ENCODE results near the gene SEPTIN7. TPM values are rescaled to one million over a fixed set of nuclear protein-coding genes. Genes with fewer than 3 reads are reported as not detected.

Gene SEPTIN7
- total RNA-seq, 1 donor from 2014 or later = 339 TPM

- DNase-seq (ENCODE audit: low read depth) = no peak
- H3K27me3 ChIP-seq (ENCODE audit: insufficient read depth, low read length) = no peaks in the 10 kb centered on the region
- no peaks in the 10 kb centered on the region for H3K36me3 Mint-ChIP-seq (ENCODE audit: low read depth, unreplicated experiment)
- no peak overlapping the region for H3K27ac ChIP-seq (ENCODE audit: low read depth, low read length)
- H3K36me3 ChIP-seq (ENCODE audit: insufficient read depth, low read length) = no peaks in the 10 kb centered on the region
- H3K27me3 Mint-ChIP-seq (ENCODE audit: low read depth, unreplicated experiment) = no peaks in the 10 kb centered on the region
- TF ChIP-seq EZH2 (IDR thresholded peaks at IDR 0.05; ENCODE audit: insufficient read depth, low read length) (no peak), CTCF (IDR thresholded peaks at IDR 0.05; ENCODE audit: insufficient read depth, low read depth, low read length) (no peak)
- no peak overlapping the region for H3K9ac ChIP-seq (ENCODE audit: low read length)
- no peaks in the 10 kb centered on the region for H3K9me3 ChIP-seq (ENCODE audit: insufficient read depth, low read depth, low read length)
- FAIRE-seq = peak; percentile 20
- no peak overlapping the region for H3K4me3 ChIP-seq (ENCODE audit: insufficient read depth, low read depth, low read length)
- no peaks in the 10 kb centered on the region for H3K4me1 Mint-ChIP-seq (ENCODE audit: low read depth, unreplicated experiment)
- no peak overlapping the region for H3K27ac Mint-ChIP-seq (ENCODE audit: unreplicated experiment)
- H2AFZ ChIP-seq (ENCODE audit: low read depth, low read length) = no peak overlapping the region
- no peak overlapping the region for H3K4me2 ChIP-seq (ENCODE audit: low read length)
- no peak overlapping the region for H3K4me3 Mint-ChIP-seq (ENCODE audit: unreplicated experiment)
- no peaks in the 10 kb centered on the region for H4K20me1 ChIP-seq (ENCODE audit: insufficient read depth, low read length)
- H3K9me3 Mint-ChIP-seq (ENCODE audit: unreplicated experiment) = no peaks in the 10 kb centered on the region
- H3K4me1 ChIP-seq (ENCODE audit: insufficient read depth, low read length) = no peaks in the 10 kb centered on the region
- no peaks in the 10 kb centered on the region for H3K79me2 ChIP-seq (ENCODE audit: insufficient read depth, low read length)
Measured at GRCh38 chr7:35777121-35777520, 23.7 kb upstream of the SEPTIN7 start.

GRCh38 chr7:35780070-35780469 lies 20.8 kb upstream of the SEPTIN7 start:
- Histone ChIP-seq H3K27ac (ENCODE audit: low read depth, low read length) (no peak overlapping the region), H3K4me2 (ENCODE audit: low read length) (no peak overlapping the region), H3K36me3 (ENCODE audit: insufficient read depth, low read length) (no peaks in the 10 kb centered on the region), H3K79me2 (ENCODE audit: insufficient read depth, low read length) (no peaks in the 10 kb centered on the region), H4K20me1 (ENCODE audit: insufficient read depth, low read length) (no peaks in the 10 kb centered on the region), H2AFZ (ENCODE audit: low read depth, low read length) (no peak overlapping the region), H3K4me1 (ENCODE audit: insufficient read depth, low read length) (no peaks in the 10 kb centered on the region), H3K4me3 (ENCODE audit: insufficient read depth, low read depth, low read length) (no peak overlapping the region), H3K9me3 (ENCODE audit: insufficient read depth, low read depth, low read length) (no peaks in the 10 kb centered on the region), H3K9ac (ENCODE audit: low read length) (no peak overlapping the region), H3K27me3 (ENCODE audit: insufficient read depth, low read length) (no peaks in the 10 kb centered on the region)
- FAIRE-seq (no peak), DNase-seq (ENCODE audit: low read depth) (no peak)
- Mint-ChIP-seq H3K4me3 (ENCODE audit: unreplicated experiment) (no peak overlapping the region), H3K27me3 (ENCODE audit: low read depth, unreplicated experiment) (no peaks in the 10 kb centered on the region), H3K36me3 (ENCODE audit: low read depth, unreplicated experiment) (no peaks in the 10 kb centered on the region), H3K4me1 (ENCODE audit: low read depth, unreplicated experiment) (no peaks in the 10 kb centered on the region), H3K27ac (ENCODE audit: unreplicated experiment) (no peak overlapping the region), H3K9me3 (ENCODE audit: unreplicated experiment) (no peaks in the 10 kb centered on the region)
- TF ChIP-seq EZH2 (IDR thresholded peaks at IDR 0.05; ENCODE audit: insufficient read depth, low read length) (no peak), CTCF (IDR thresholded peaks at IDR 0.05; ENCODE audit: insufficient read depth, low read depth, low read length) (no peak)

GRCh38 chr7:35781200-35781701 lies 19.6 kb upstream of the SEPTIN7 start:
- Histone ChIP-seq H3K27me3 (ENCODE audit: insufficient read depth, low read length) (no peaks in the 10 kb centered on the region), H3K27ac (ENCODE audit: low read depth, low read length) (no peak overlapping the region), H3K4me1 (ENCODE audit: insufficient read depth, low read length) (no peaks in the 10 kb centered on the region)

More at GRCh38 chr7:35781200-35781701, 19.6 kb upstream of the SEPTIN7 start:
- Histone ChIP-seq H2AFZ (ENCODE audit: low read depth, low read length) (no peak overlapping the region), H4K20me1 (ENCODE audit: insufficient read depth, low read length) (no peaks in the 10 kb centered on the region), H3K79me2 (ENCODE audit: insufficient read depth, low read length) (no peaks in the 10 kb centered on the region), H3K9me3 (ENCODE audit: insufficient read depth, low read depth, low read length) (no peaks in the 10 kb centered on the region), H3K4me2 (ENCODE audit: low read length) (no peak overlapping the region), H3K9ac (ENCODE audit: low read length) (no peak overlapping the region), H3K4me3 (ENCODE audit: insufficient read depth, low read depth, low read length) (no peak overlapping the region), H3K36me3 (ENCODE audit: insufficient read depth, low read length) (no peaks in the 10 kb centered on the region)
- FAIRE-seq (no peak), DNase-seq (ENCODE audit: low read depth) (no peak)
- Mint-ChIP-seq H3K27ac (ENCODE audit: unreplicated experiment) (no peak overlapping the region), H3K9me3 (ENCODE audit: unreplicated experiment) (no peaks in the 10 kb centered on the region), H3K27me3 (ENCODE audit: low read depth, unreplicated experiment) (no peaks in the 10 kb centered on the region), H3K4me1 (ENCODE audit: low read depth, unreplicated experiment) (no peaks in the 10 kb centered on the region), H3K4me3 (ENCODE audit: unreplicated experiment) (no peak overlapping the region), H3K36me3 (ENCODE audit: low read depth, unreplicated experiment) (no peaks in the 10 kb centered on the region)
- TF ChIP-seq CTCF (IDR thresholded peaks at IDR 0.05; ENCODE audit: insufficient read depth, low read depth, low read length) (no peak), EZH2 (IDR thresholded peaks at IDR 0.05; ENCODE audit: insufficient read depth, low read length) (no peak)

Data from astrocyte (in vitro differentiated cells and primary cell).